Left ventricle myocardium inferior (tissue), 1 donor: Measurements from ENCODE around the gene ZNF837. TPM values are rescaled to one million over a fixed set of nuclear protein-coding genes. Genes with fewer than 3 reads are reported as not detected.
A peak's percentile ranks its signal among the peaks of the same experiment; 100 is the strongest.

Experiments used
- DNase-seq: peaks from one replicate; pipeline ENCODE4 v3.0.0-alpha.2; 2020
- H3K27ac ChIP-seq: fragments of 200-600 bp; replicated peaks from 2 replicates; pipeline ENCODE4 v1.8.0; 2021
- H3K27me3 ChIP-seq: fragments of 200-600 bp; 2 replicates; pipeline ENCODE4 v1.8.0; 2021; ENCODE audit warnings: low read depth
- H3K36me3 ChIP-seq: fragments of 200-600 bp; 2 replicates; pipeline ENCODE4 v1.8.0; 2021
- H3K4me1 ChIP-seq: fragments of 200-600 bp; 2 replicates; pipeline ENCODE4 v1.8.0; 2021
- H3K4me3 ChIP-seq: fragments of 200-600 bp; 2 replicates; pipeline ENCODE4 v1.8.0; 2021; ENCODE audit warnings: mild to moderate bottlenecking, moderate library complexity
- H3K9me3 ChIP-seq: fragments of 200-600 bp; replicated peaks from 2 replicates; pipeline ENCODE4 v1.8.0; 2021
- CTCF ChIP-seq: fragments of 200-600 bp; IDR thresholded peaks from 2 replicates; pipeline ENCODE4 v1.8.0; 2021; ENCODE audit warnings: antibody characterized with exemption, mild to moderate bottlenecking, borderline replicate concordance
- intact Hi-C: fragments of 100-400 bp; cut with micrococcal nuclease; formaldehyde crosslinking; loops from one replicate; pipeline ENCODE4 v1.11.0; 2022
- total RNA-seq: library from RNA; stranded (reverse); fragmentation: NEBNext Ultra II Directional; extraction: Animal tissue kit (Norgen Biotek cat#: 25700); gene quantifications from one replicate; pipeline ENCODE4 v1.2.1, GENCODE V29; 2021
- donor health status: DM: no; HTN: yes; CAD: no; lungs with severe emphysema.

Gene ZNF837
- total RNA-seq, 1 donor from 2014 or later, result 0.19 TPM

GRCh38 chr19:58346961-58347929 lies 33.6 kb downstream of the ZNF837 start:
- Histone ChIP-seq H3K4me3 (peak overlapping the region; percentile 72), H3K4me1 (peaks cover 36% of the 10 kb centered on the region), H3K27me3 (peaks cover 80% of the 10 kb centered on the region), H3K36me3 (no peaks in the 10 kb centered on the region), H3K9me3 (no peaks in the 10 kb centered on the region), H3K27ac (peak overlapping the region; percentile 75)
- no peak for TF ChIP-seq CTCF
- intact Hi-C loops, result no loop called here
- DNase-seq, result peak; percentile 60

- no peaks in the 10 kb centered on the region for H3K36me3 ChIP-seq
- no peak overlapping the region for H3K4me3 ChIP-seq
- DNase-seq, result no peak
- H3K9me3 ChIP-seq, result no peaks in the 10 kb centered on the region
- intact Hi-C loops, result no loop called here
- H3K4me1 ChIP-seq, result peaks cover 30% of the 10 kb centered on the region
- no peak for TF ChIP-seq CTCF
- H3K27me3 ChIP-seq, result peaks cover 63% of the 10 kb centered on the region
- no peak overlapping the region for H3K27ac ChIP-seq
Observed at GRCh38 chr19:58345558-58345957, 35.3 kb downstream of the ZNF837 start.

GRCh38 chr19:58338825-58339558 lies 41.8 kb downstream of the ZNF837 start:
- H3K4me1 ChIP-seq, result no peaks in the 10 kb centered on the region
- TF ChIP-seq CTCF, result no peak
- no peak overlapping the region for H3K4me3 ChIP-seq
- no peak for DNase-seq
- H3K9me3 ChIP-seq, result no peaks in the 10 kb centered on the region
- no peaks in the 10 kb centered on the region for H3K27me3 ChIP-seq
- peaks cover 42% of the 10 kb centered on the region for H3K36me3 ChIP-seq
- intact Hi-C loops, result no loop called here
- no peak overlapping the region for H3K27ac ChIP-seq

- peaks cover 42% of the 10 kb centered on the region for H3K36me3 ChIP-seq
- intact Hi-C loops, result no loop called here
Observed at GRCh38 chr19:58338336-58338735, 42.5 kb downstream of the ZNF837 start.

More at GRCh38 chr19:58338336-58338735, 42.5 kb downstream of the ZNF837 start:
- TF ChIP-seq CTCF, result no peak
- Histone ChIP-seq H3K9me3 (no peaks in the 10 kb centered on the region), H3K27me3 (no peaks in the 10 kb centered on the region), H3K4me3 (no peak overlapping the region), H3K27ac (no peak overlapping the region), H3K4me1 (no peaks in the 10 kb centered on the region)
- DNase-seq, result no peak
